SK-N-SH (cell line): ENCODE measurements around the gene ACTN4. TPM values are rescaled to one million over a fixed set of nuclear protein-coding genes. Genes with fewer than 3 reads are reported as not detected.

Source experiments
- CTCF ChIA-PET: fragments of 300-600, 350-600 bp; formaldehyde crosslinking; extraction: SDS; loops from one replicate; lab custom pipeline; 2021; lab: Yijun Ruan, JAX
- POLR2A ChIA-PET: fragments of 350-600 bp; sonication (Branson Sonifier 250); formaldehyde crosslinking; extraction: SDS; loops from one replicate; lab custom pipeline; 2020; ENCODE audit warnings: antibody characterized with exemption, inconsistent platforms; lab: Yijun Ruan, JAX
- DNase-seq: peaks from one replicate; pipeline ENCODE4 v3.0.0; 2012
- H2AFZ ChIP-seq: fragments of 200-600 bp; sonication (generic); 2 replicates; pipeline ENCODE4 v1.8.1; 2016; ENCODE audit warnings: antibody characterized with exemption, mild to moderate bottlenecking, low read depth
- H3F3A ChIP-seq: fragments of 200-600 bp; sonication (generic); replicated peaks from 2 replicates; pipeline ENCODE3; 2016; ENCODE audit warnings: antibody characterized with exemption, mild to moderate bottlenecking; ENCODE audit not compliant: insufficient read depth
- H3K27ac ChIP-seq, 2 experiments: fragments of 200-500 bp in 1 of 2; fragments of 200-600 bp in 1 of 2; sonication (Bioruptor generic) in 1 of 2; sonication (generic), shearing (Covaris generic) in 1 of 2; 2 replicates each; pipeline versions ENCODE4 v1.5.1 to v1.6.1; 2014 to 2016; ENCODE audit warnings: low read depth in 2 of 2, inconsistent platforms in 1 of 2, low read length in 1 of 2, mild to moderate bottlenecking in 1 of 2, mixed read lengths in 1 of 2
- H3K27me3 ChIP-seq: fragments of 200-600 bp; sonication (generic), shearing (Covaris generic); 2 replicates; pipeline ENCODE4 v1.6.1; 2016; ENCODE audit warnings: mixed run types; ENCODE audit not compliant: insufficient read depth
- H3K36me3 ChIP-seq, 2 experiments: fragments of 200-500 bp in 1 of 2; fragments of 200-600 bp in 1 of 2; sonication (Bioruptor generic) in 1 of 2; sonication (generic) in 1 of 2; replicated peaks in 1 of 2; 2 replicates each; pipeline versions ENCODE3 to v1.5.1; 2014 to 2016; ENCODE audit warnings: low read length in 1 of 2, mild to moderate bottlenecking in 1 of 2; ENCODE audit not compliant: insufficient read depth in 2 of 2, control insufficient read depth in 1 of 2
- H3K4me1 ChIP-seq, 2 experiments: fragments of 200-500 bp in 1 of 2; fragments of 200-600 bp in 1 of 2; sonication (Bioruptor generic) in 1 of 2; sonication (generic), shearing (Covaris generic) in 1 of 2; 2 replicates each; pipeline versions ENCODE4 v1.5.1 to v1.6.1; 2014 to 2016; ENCODE audit warnings: low read depth in 1 of 2, low read length in 1 of 2, mixed run types in 1 of 2; ENCODE audit not compliant: insufficient read depth in 2 of 2, control insufficient read depth in 1 of 2
- H3K4me2 ChIP-seq: fragments of 200-600 bp; sonication (generic), shearing (Covaris generic); 2 replicates; pipeline ENCODE4 v1.6.1; 2017; ENCODE audit warnings: mixed run types
- H3K4me3 ChIP-seq, 2 experiments: fragments of 200-500 bp in 1 of 2; fragments of 200-600 bp in 1 of 2; sonication (Bioruptor generic) in 1 of 2; sonication (generic), shearing (Covaris generic) in 1 of 2; 2 replicates each; pipeline versions ENCODE4 v1.5.1 to v1.8.1; 2014 to 2016; ENCODE audit warnings: low read depth in 2 of 2, inconsistent platforms in 1 of 2, low read length in 1 of 2, mild to moderate bottlenecking in 1 of 2, mixed read lengths in 1 of 2, moderate library complexity in 1 of 2
- H3K79me2 ChIP-seq: fragments of 200-600 bp; sonication (generic); 2 replicates; pipeline ENCODE4 v1.8.1; 2017; ENCODE audit warnings: mild to moderate bottlenecking; ENCODE audit not compliant: insufficient read depth
- H3K9ac ChIP-seq: fragments of 200-600 bp; sonication (generic); 2 replicates; pipeline ENCODE4 v1.6.1; 2017; ENCODE audit warnings: mixed run types
- H3K9me2 ChIP-seq: fragments of 200-600 bp; sonication (generic); 2 replicates; pipeline ENCODE4 v1.6.1; 2017; ENCODE audit warnings: mixed run types
- H3K9me3 ChIP-seq: fragments of 200-600 bp; sonication (generic); 2 replicates; pipeline ENCODE4 v1.6.1; 2017; ENCODE audit warnings: mixed run types, mild to moderate bottlenecking, moderate library complexity
- H4K20me1 ChIP-seq: fragments of 200-600 bp; sonication (generic); 2 replicates; pipeline ENCODE4 v1.6.1; 2017; ENCODE audit warnings: mild to moderate bottlenecking, mixed run types; ENCODE audit not compliant: insufficient read depth
- CHD2 ChIP-seq: fragments of 150-350 bp; IDR thresholded peaks from 2 replicates; pipeline ENCODE4 v1.6.1; 2018; ENCODE audit warnings: low read length; ENCODE audit not compliant: partially characterized antibody
- CTCF ChIP-seq: fragments of 200-600 bp; sonication (generic); IDR thresholded peaks from 2 replicates; pipeline ENCODE4 v1.6.1; 2017; ENCODE audit warnings: antibody characterized with exemption, mild to moderate bottlenecking, moderate library complexity
- ELF1 ChIP-seq: IDR thresholded peaks from 2 replicates; pipeline ENCODE4 v1.4.0; 2012
- EZH2phosphoT487 ChIP-seq: fragments of 200-600 bp; sonication (generic); IDR thresholded peaks from 2 replicates; pipeline ENCODE4 v1.6.1; 2017; ENCODE audit warnings: low read depth, mixed run types, mild to moderate bottlenecking, antibody characterized with exemption, moderate library complexity, borderline replicate concordance
- GATA2 ChIP-seq: sonication (generic); formaldehyde crosslinking; IDR thresholded peaks from 2 replicates; pipeline ENCODE4 v1.5.0; 2020; ENCODE audit warnings: mild to moderate bottlenecking, missing genetic modification reagents
- IRF3 ChIP-seq: fragments of 150-350 bp; IDR thresholded peaks from 2 replicates; pipeline ENCODE4 v1.6.1; 2016; ENCODE audit warnings: mild to moderate bottlenecking, low read depth, low read length
- MAX ChIP-seq: IDR thresholded peaks from 2 replicates; pipeline ENCODE4 v1.4.0; 2012; ENCODE audit warnings: low read depth
- MXI1 ChIP-seq: IDR thresholded peaks from 2 replicates; pipeline ENCODE4 v1.6.1; 2012; ENCODE audit warnings: mild to moderate bottlenecking, low read depth, low read length, improper control_type of control experiment
- PBX3 ChIP-seq: IDR thresholded peaks from 2 replicates; pipeline ENCODE4; 2012
- RAD21 ChIP-seq: IDR thresholded peaks from 2 replicates; pipeline ENCODE4 v1.6.1; 2012; ENCODE audit warnings: mild to moderate bottlenecking, low read length
- RCOR1 ChIP-seq: fragments of 150-350 bp; IDR thresholded peaks from 2 replicates; pipeline ENCODE4 v1.6.1; 2017; ENCODE audit warnings: antibody characterized with exemption, low read length
- RFX5 ChIP-seq: IDR thresholded peaks from 2 replicates; pipeline ENCODE4 v1.6.1; 2012; ENCODE audit warnings: mild to moderate bottlenecking, improper control_type of control experiment, low read length
- SIN3A ChIP-seq: IDR thresholded peaks from 2 replicates; pipeline ENCODE4 v1.6.1; 2012; ENCODE audit warnings: low read depth, mild to moderate bottlenecking, low read length, moderate library complexity, borderline replicate concordance
- TAF1 ChIP-seq: IDR thresholded peaks from 2 replicates; pipeline ENCODE4 v1.6.1; 2012; ENCODE audit warnings: low read depth, mild to moderate bottlenecking, low read length, moderate library complexity, borderline replicate concordance
- TEAD4 ChIP-seq: IDR thresholded peaks from 2 replicates; pipeline ENCODE4 v1.4.0; 2012; ENCODE audit warnings: mild to moderate bottlenecking, borderline replicate concordance; ENCODE audit not compliant: insufficient read depth
- USF1 ChIP-seq: IDR thresholded peaks from 2 replicates; pipeline ENCODE4 v1.4.0; 2012; ENCODE audit warnings: low read depth, borderline replicate concordance
- YY1 ChIP-seq: IDR thresholded peaks from 2 replicates; pipeline ENCODE4 v1.4.0; 2012; ENCODE audit warnings: low read depth, mild to moderate bottlenecking
- WGBS: methylation state at CpG from one replicate; pipeline ENCODE4 v1.1.6; 2017; ENCODE audit warnings: low lambda C conversion rate; 5-methylcytosine and 5-hydroxymethylcytosine counted together
- polyA plus RNA-seq, 3 experiments: library from polyadenylated mRNA; depleted of rRNA; stranded (reverse); fragments of >200 nt; gene quantifications; 2 replicates each; pipeline ENCODE4 v1.2.3, GENCODE V29; 2012

Gene ACTN4
- polyA plus RNA-seq, 1 of the 3 experiments (the other 2 are of a cell fraction) = 598 TPM

GRCh38 chr19:38640368-38640767 lies 7.1 kb upstream of the ACTN4 start:
- Histone ChIP-seq H3K4me3 (no peak overlapping the region), H3K36me3 (peaks cover 9 to 12% of the 10 kb centered on the region in 2 experiments), H2AFZ (no peak overlapping the region), H3K9ac (no peak overlapping the region), H3K4me1 (no peaks in the 10 kb centered on the region; a peak in 1 of 4 replicates), H3K27me3 (no peaks in the 10 kb centered on the region), H3K79me2 (peaks cover 3% of the 10 kb centered on the region; the same call in 1 of the 2 replicates), H3F3A (no peaks in the 10 kb centered on the region), H3K27ac (no peak overlapping the region), H4K20me1 (no peaks in the 10 kb centered on the region), H3K9me2 (no peaks in the 10 kb centered on the region), H3K4me2 (no peak overlapping the region), H3K9me3 (no peaks in the 10 kb centered on the region)
- CTCF ChIA-PET = interaction anchor here (0.9 to 8.7 kb wide), 2 partner anchors 71 to 125 kb away, joined by 3 to 73 read pairs; no protein-coding TSS in a partner anchor
- no peak for DNase-seq
- WGBS = 87% methylated on average over 4 of the region's 4 CpGs
- POLR2A ChIA-PET = no interaction called here
- TF ChIP-seq CTCF (no peak), TAF1 (no peak), RFX5 (no peak), GATA2 (CRISPR knock-in tag) (no peak), YY1 (no peak), CHD2 (no peak), PBX3 (no peak), TEAD4 (no peak), USF1 (no peak)

- Histone ChIP-seq H3K4me2 (no peak overlapping the region), H3K9ac (no peak overlapping the region), H4K20me1 (no peaks in the 10 kb centered on the region), H3K27me3 (no peaks in the 10 kb centered on the region), H3K9me3 (no peaks in the 10 kb centered on the region), H3K4me3 (no peak overlapping the region), H3K27ac (no peak overlapping the region), H2AFZ (no peak overlapping the region), H3K79me2 (no peaks in the 10 kb centered on the region), H3K9me2 (no peaks in the 10 kb centered on the region), H3F3A (peaks cover 3% of the 10 kb centered on the region), H3K36me3 (no peaks in the 10 kb centered on the region), H3K4me1 (peaks cover 0 to 3% of the 10 kb centered on the region in 2 experiments; a peak in 1 of 4 replicates)
- WGBS = 78% methylated on average over 8 of the region's 9 CpGs
- CTCF ChIA-PET = interaction anchor here (0.7 kb wide), 1 partner anchor 239 kb away, joined by 3 read pairs; the partner anchor contains the start of gene FAM98C
- POLR2A ChIA-PET = interaction anchor here (0.7 kb wide), 1 partner anchor 79 kb away, joined by 3 read pairs; no protein-coding TSS in a partner anchor
- no peak for DNase-seq
- no peak for TF ChIP-seq RAD21
- no peak for TF ChIP-seq USF1
- no peak for TF ChIP-seq MAX
- no peak for TF ChIP-seq IRF3
- no peak for TF ChIP-seq EZH2phosphoT487
- no peak for TF ChIP-seq PBX3
- no peak for TF ChIP-seq ELF1
- no peak for TF ChIP-seq GATA2 (CRISPR knock-in tag)
- TF ChIP-seq TAF1 = no peak
- TF ChIP-seq SIN3A = no peak
- no peak for TF ChIP-seq RCOR1
- TF ChIP-seq RFX5 = no peak
- TF ChIP-seq MXI1 = no peak
- no peak for TF ChIP-seq CHD2
These were observed 5.3 kb upstream of the ACTN4 start for GRCh38 chr19:38642176-38642575.
